Omental fat pad (tissue), 4 donors: ENCODE data around the gene DNAH10. TPM values are rescaled to one million over a fixed set of nuclear protein-coding genes. Genes with fewer than 3 reads are reported as not detected.

Experiments used
- ATAC-seq: fragments of 150-250 bp; one replicate; pipeline ENCODE4 v1.9.1; 2016; ENCODE audit warnings: mild to moderate bottlenecking, moderate library complexity; ENCODE audit not compliant: low FRiP score
- DNase-seq: peaks from one replicate; pipeline ENCODE4 v3.0.0-alpha.2; 2019; ENCODE audit warnings: low spot score
- CTCF ChIP-seq, 3 donors: fragments of 450-650 bp; IDR thresholded peaks; one replicate each; pipeline ENCODE4 v1.5.1; 2016 to 2017; ENCODE audit warnings: antibody characterized with exemption in 3 of 3, mild to moderate bottlenecking in 3 of 3, moderate library complexity in 2 of 3
- total RNA-seq, 4 donors: library from RNA; depleted of rRNA; stranded (reverse); fragments of >200 nt; gene quantifications; one replicate each; pipeline ENCODE4 v1.1.0, GENCODE V29; 2016

Gene DNAH10
- total RNA-seq, 4 donors from 2014 or later: 0.06 to 2.3 (median 0.48) TPM; not detected in 1

- DNase-seq (no peak), ATAC-seq (no peak)
- no peak for TF ChIP-seq CTCF (IDR thresholded peaks at IDR 0.05)
These were observed 129.5 kb downstream of the DNAH10 start for GRCh38 chr12:123891516-123892179.

- ATAC-seq (no peak), DNase-seq (no peak)
- TF ChIP-seq CTCF (IDR thresholded peaks at IDR 0.05): no peak
These were observed 130.1 kb downstream of the DNAH10 start for GRCh38 chr12:123892180-123892559.

GRCh38 chr12:123892853-123893252 lies 130.8 kb downstream of the DNAH10 start:
- DNase-seq (no peak), ATAC-seq (no peak)
- TF ChIP-seq CTCF (IDR thresholded peaks at IDR 0.05): no peak

- ATAC-seq: no peak
- DNase-seq: no peak
- no peak for TF ChIP-seq CTCF (IDR thresholded peaks at IDR 0.05)
These were observed 131.2 kb downstream of the DNAH10 start for GRCh38 chr12:123893276-123893675.

- DNase-seq: no peak
- ATAC-seq: no peak
- no peak for TF ChIP-seq CTCF (IDR thresholded peaks at IDR 0.05)
These were observed 132.8 kb downstream of the DNAH10 start for GRCh38 chr12:123894823-123895345.

GRCh38 chr12:123895451-123895850 lies 133.3 kb downstream of the DNAH10 start:
- TF ChIP-seq CTCF (IDR thresholded peaks at IDR 0.05): no peak
- DNase-seq (no peak), ATAC-seq (no peak)

- no peak for TF ChIP-seq CTCF (IDR thresholded peaks at IDR 0.05)
- DNase-seq: no peak
- ATAC-seq: no peak
These were observed 134.7 kb downstream of the DNAH10 start for GRCh38 chr12:123896767-123897166.
